Breast epithelium (tissue), 4 donors: ENCODE data around the gene TMCO4. TPM values are rescaled to one million over a fixed set of nuclear protein-coding genes. Genes with fewer than 3 reads are reported as not detected.
A peak's percentile ranks its signal among the peaks of the same experiment; 100 is the strongest.

ENCODE experiments used
- DNase-seq, 2 donors: peaks; one replicate each; pipeline ENCODE4 v3.0.0-alpha.2; 2019; ENCODE audit warnings: low spot score in 2 of 2
- H3K27ac ChIP-seq, 2 donors: fragments of 200-600 bp; sonication (generic) in 1 of 2; one replicate each; pipeline ENCODE4 v1.5.1; 2016 to 2019; ENCODE audit warnings: mild to moderate bottlenecking in 1 of 2
- H3K27me3 ChIP-seq, 2 donors: fragments of 200-600 bp; sonication (generic) in 1 of 2; one replicate each; pipeline versions ENCODE4 v1.5.1 to v1.6.0; 2017 to 2019; ENCODE audit warnings: control low read depth in 1 of 2, mild to moderate bottlenecking in 1 of 2
- H3K36me3 ChIP-seq: fragments of 200-600 bp; one replicate; pipeline ENCODE4 v1.5.1; 2019
- H3K4me1 ChIP-seq, 2 donors: fragments of 200-600 bp; sonication (generic); one replicate each; pipeline ENCODE4 v1.5.1; 2016 to 2019; ENCODE audit warnings: control low read depth in 1 of 2
- H3K4me3 ChIP-seq, 3 donors: fragments of 200-600 bp; sonication (generic); 1 replicate in 2 of 3; 2 replicates in 1 of 3; pipeline ENCODE4 v1.5.1; 2016 to 2019; ENCODE audit warnings: mild to moderate bottlenecking in 3 of 3, moderate library complexity in 2 of 3
- H3K9me3 ChIP-seq, 2 donors: fragments of 200-600 bp; sonication (generic) in 1 of 2; one replicate each; pipeline ENCODE4 v1.5.1; 2016 to 2019; ENCODE audit warnings: control low read depth in 1 of 2
- POLR2A ChIP-seq: fragments of 450-650 bp; IDR thresholded peaks from one replicate; pipeline ENCODE4 v1.6.1; 2016; ENCODE audit warnings: antibody characterized with exemption, mild to moderate bottlenecking, moderate library complexity
- POLR2AphosphoS5 ChIP-seq, 3 donors: sonication (generic); formaldehyde crosslinking; IDR thresholded peaks; one replicate each; pipeline ENCODE4 v1.6.1; 2017; ENCODE audit warnings: antibody characterized with exemption in 3 of 3
- intact Hi-C: fragments of 100-400 bp; cut with DNase I; formaldehyde crosslinking; loops from one replicate; pipeline ENCODE4 v1.15.1; 2023; ENCODE audit warnings: low total_unique reads
- total RNA-seq, 3 donors: library from RNA; depleted of rRNA; stranded (reverse); fragments of >200 nt; gene quantifications; one replicate each; pipeline ENCODE4 v1.1.0, GENCODE V29; 2016
- TF ChIP-seq, protein P1 (sequence below), 3 donors: fragments of 450-650 bp; IDR thresholded peaks; one replicate each; pipeline ENCODE4 v1.5.1; 2016 to 2017; ENCODE audit warnings: antibody characterized with exemption in 3 of 3, mild to moderate bottlenecking in 3 of 3, moderate library complexity in 3 of 3

TMCO4 gene
- total RNA-seq, 3 donors from 2014 or later = 26.7 to 44.2 (median 34.1) TPM

DNA sequence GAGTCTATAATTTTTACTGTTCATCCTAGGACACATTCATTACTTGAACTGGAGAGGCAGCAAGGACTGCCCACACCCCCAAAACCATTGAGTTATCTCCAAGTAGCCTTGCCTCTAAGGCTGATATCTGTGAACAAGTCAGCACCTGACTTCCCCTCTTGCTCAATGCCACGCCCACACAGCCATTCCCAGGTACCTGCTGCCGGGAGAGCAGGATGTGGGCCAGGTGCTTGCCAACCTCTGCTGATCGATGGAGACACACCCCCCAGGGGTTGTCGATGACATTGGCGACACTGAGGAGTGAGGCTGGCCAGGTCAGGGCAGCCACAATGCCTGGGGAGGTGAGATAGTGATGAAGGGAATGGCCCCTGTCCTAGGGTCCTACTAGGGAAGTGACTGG is 60.1 kb downstream of the TMCO4 start:
- Histone ChIP-seq H3K9me3 (peaks cover 5 to 7% of the 10 kb centered on the region in 2 donors), H3K4me3 (no peak overlapping the region), H3K36me3 (no peaks in the 10 kb centered on the region), H3K27me3 (no peaks in the 10 kb centered on the region), H3K27ac (no peak overlapping the region), H3K4me1 (no peaks in the 10 kb centered on the region)
- intact Hi-C loops = no loop called here
- TF ChIP-seq, protein P1, sequence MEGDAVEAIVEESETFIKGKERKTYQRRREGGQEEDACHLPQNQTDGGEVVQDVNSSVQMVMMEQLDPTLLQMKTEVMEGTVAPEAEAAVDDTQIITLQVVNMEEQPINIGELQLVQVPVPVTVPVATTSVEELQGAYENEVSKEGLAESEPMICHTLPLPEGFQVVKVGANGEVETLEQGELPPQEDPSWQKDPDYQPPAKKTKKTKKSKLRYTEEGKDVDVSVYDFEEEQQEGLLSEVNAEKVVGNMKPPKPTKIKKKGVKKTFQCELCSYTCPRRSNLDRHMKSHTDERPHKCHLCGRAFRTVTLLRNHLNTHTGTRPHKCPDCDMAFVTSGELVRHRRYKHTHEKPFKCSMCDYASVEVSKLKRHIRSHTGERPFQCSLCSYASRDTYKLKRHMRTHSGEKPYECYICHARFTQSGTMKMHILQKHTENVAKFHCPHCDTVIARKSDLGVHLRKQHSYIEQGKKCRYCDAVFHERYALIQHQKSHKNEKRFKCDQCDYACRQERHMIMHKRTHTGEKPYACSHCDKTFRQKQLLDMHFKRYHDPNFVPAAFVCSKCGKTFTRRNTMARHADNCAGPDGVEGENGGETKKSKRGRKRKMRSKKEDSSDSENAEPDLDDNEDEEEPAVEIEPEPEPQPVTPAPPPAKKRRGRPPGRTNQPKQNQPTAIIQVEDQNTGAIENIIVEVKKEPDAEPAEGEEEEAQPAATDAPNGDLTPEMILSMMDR (IDR thresholded peaks at IDR 0.05) = no peak
- TF ChIP-seq POLR2A = no peak
- DNase-seq = no peak

DNA sequence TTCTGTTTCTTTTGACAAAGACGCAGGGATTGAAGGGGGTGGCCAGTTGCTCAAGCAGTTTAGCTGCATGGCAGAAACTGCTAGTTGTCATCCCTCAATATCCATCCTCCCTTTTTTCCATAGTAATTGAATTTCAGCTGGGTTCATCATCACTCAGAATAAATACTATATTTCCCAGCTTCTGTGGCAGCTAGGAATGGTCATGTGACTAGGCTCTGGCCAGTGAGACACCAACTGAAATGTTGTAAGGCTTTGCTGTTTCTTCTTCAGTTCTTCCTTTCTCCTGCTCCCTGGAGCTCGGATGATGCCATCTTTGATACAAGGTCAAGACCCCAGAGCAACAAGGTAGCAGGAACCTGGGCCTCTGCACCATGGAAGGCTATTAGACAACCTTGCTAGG is 61.0 kb downstream of the TMCO4 start:
- intact Hi-C loops = no loop called here
- no peaks in the 10 kb centered on the region for H3K4me1 ChIP-seq
- no peak overlapping the region for H3K27ac ChIP-seq
- H3K9me3 ChIP-seq = peaks cover 5 to 7% of the 10 kb centered on the region in 2 donors
- no peaks in the 10 kb centered on the region for H3K36me3 ChIP-seq
- H3K27me3 ChIP-seq = no peaks in the 10 kb centered on the region
- no peak for DNase-seq
- TF ChIP-seq POLR2AphosphoS5 (IDR thresholded peaks at IDR 0.05) = no peak
- no peak for TF ChIP-seq POLR2A
- TF ChIP-seq, protein P1 (IDR thresholded peaks at IDR 0.05) = no peak
- no peak overlapping the region for H3K4me3 ChIP-seq

DNA sequence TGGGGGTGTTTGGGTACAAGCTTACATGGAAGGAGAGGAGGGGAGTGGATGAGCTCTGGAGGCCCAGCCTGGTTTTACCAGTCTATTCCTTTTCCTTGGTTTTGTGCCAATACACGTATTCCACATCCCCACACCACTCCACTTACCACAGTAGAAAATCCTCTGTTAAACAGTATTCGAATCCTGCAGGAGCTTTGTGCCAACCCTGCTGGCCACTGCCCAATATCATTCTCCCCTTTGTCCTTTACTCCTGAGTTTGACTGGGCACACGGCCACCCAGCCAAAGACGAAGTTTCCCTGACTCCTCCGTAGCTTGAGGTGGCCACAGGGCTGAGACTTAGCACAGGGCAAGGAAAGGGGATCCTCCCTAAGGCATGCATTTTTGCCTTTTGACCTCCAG is 61.6 kb downstream of the TMCO4 start:
- H3K27me3 ChIP-seq = no peaks in the 10 kb centered on the region
- H3K4me3 ChIP-seq = no peak overlapping the region
- intact Hi-C loops = no loop called here
- TF ChIP-seq POLR2AphosphoS5 (IDR thresholded peaks at IDR 0.05) (no peak), POLR2A (no peak)
- TF ChIP-seq, protein P1 (IDR thresholded peaks at IDR 0.05) = no peak
- no peaks in the 10 kb centered on the region for H3K36me3 ChIP-seq
- no peaks in the 10 kb centered on the region for H3K4me1 ChIP-seq
- peaks cover 5 to 7% of the 10 kb centered on the region in 2 donors for H3K9me3 ChIP-seq
- H3K27ac ChIP-seq = no peak overlapping the region
- DNase-seq = no peak

DNA sequence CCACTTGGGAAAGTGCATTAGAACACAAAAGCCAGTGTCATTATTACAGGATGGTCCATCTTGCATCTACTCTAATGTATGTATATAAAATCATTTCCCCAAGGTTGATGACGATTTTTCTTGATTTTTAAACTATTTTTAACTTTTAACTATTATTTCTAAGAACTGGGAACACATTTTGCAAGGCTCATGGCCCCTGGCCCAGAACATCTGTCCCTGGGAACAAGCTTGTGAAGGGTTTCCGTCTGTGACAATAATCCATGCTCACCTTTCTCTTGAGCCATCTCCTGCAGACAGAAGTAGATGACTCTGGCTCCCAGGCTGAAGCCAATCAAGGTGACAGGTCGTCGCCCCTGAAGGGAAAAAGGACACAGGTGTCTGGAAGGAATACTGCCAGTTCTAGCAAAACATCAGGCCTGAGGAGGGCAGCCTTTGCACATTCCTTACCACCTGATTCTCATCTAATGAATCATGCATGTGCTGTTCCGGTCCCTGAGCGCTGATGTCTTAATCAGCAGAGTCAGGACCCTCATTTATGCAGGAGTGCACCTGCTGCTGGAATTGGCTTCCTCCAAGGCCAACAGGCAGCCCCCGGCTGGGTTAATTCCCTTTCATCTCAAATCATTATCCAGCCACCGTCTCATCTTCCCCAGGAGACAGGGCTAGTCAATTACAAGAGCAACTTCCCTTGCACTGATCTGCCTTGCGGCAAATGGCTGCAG is 62.5 kb downstream of the TMCO4 start:
- no peak for TF ChIP-seq POLR2A
- TF ChIP-seq POLR2AphosphoS5 (IDR thresholded peaks at IDR 0.05) = no peak
- TF ChIP-seq, protein P1 (IDR thresholded peaks at IDR 0.05) = no peak
- H3K4me3 ChIP-seq = no peak overlapping the region
- no peak overlapping the region for H3K27ac ChIP-seq
- H3K27me3 ChIP-seq = no peaks in the 10 kb centered on the region
- peaks cover 5 to 7% of the 10 kb centered on the region in 2 donors for H3K9me3 ChIP-seq
- H3K36me3 ChIP-seq = no peaks in the 10 kb centered on the region
- intact Hi-C loops = no loop called here
- no peaks in the 10 kb centered on the region for H3K4me1 ChIP-seq
- DNase-seq = no peak

DNA sequence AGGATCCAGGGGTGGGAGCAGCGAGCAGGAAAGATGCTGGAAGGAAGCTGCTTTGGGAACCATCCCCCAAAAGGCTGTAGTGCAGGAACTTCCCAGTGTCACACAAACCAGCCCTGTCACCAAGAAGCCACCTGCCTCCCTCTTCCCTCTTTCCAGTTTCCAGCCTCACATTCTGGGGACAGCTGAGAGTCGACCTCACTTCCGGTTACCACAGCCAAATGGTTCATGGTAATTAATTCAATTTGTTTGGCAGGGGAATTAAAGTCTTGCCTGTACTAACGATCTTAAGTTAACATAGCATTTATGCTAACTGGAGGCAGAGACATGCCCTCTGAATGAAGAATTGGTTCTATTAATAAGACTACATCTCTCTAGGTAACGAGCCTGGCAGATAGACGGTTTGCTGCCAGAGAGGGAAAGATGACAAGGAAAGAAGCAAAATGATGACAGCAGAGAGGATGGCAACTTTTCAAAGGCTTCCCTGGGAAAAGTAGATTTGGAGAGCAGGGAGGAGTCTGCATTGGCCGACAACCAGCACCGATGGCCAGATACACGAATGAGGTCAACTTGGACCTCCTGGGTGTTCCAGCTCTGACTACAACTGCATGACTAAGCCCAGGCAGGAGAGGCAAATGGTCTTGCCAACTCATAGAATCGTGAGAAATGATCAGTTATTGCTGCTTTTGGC is 64.1 kb downstream of the TMCO4 start:
- Histone ChIP-seq H3K36me3 (no peaks in the 10 kb centered on the region), H3K4me1 (no peaks in the 10 kb centered on the region), H3K27me3 (no peaks in the 10 kb centered on the region), H3K4me3 (no peak overlapping the region), H3K9me3 (peaks cover 5 to 7% of the 10 kb centered on the region in 2 donors), H3K27ac (peak overlapping the region; percentile 52 to 70)
- intact Hi-C loops = no loop called here
- no peak for DNase-seq
- TF ChIP-seq, protein P1 (IDR thresholded peaks at IDR 0.05) = no peak
- TF ChIP-seq POLR2AphosphoS5 (IDR thresholded peaks at IDR 0.05) (peak in 1 of 3 donors; percentile 13), POLR2A (no peak)
